Tibial nerve (tissue), 3 donors: Measurements from ENCODE around the gene MGLL.

ENCODE experiments used
- POLR2A ChIP-seq, 2 donors: fragments of 450-650 bp; IDR thresholded peaks; one replicate each; pipeline ENCODE4 v1.6.1; 2017; ENCODE audit warnings: antibody characterized with exemption in 2 of 2, mild to moderate bottlenecking in 2 of 2, moderate library complexity in 2 of 2
- TF ChIP-seq, protein P1 (sequence below), 5 experiments: fragments of 200-600 bp in 3 of 5; fragments of 450-650 bp in 2 of 5; sonication (generic) in 3 of 5; IDR thresholded peaks; one replicate each; pipeline ENCODE4 v1.5.1; 2016 to 2019; ENCODE audit warnings: antibody characterized with exemption in 5 of 5, mild to moderate bottlenecking in 3 of 5, moderate library complexity in 2 of 5

DNA sequence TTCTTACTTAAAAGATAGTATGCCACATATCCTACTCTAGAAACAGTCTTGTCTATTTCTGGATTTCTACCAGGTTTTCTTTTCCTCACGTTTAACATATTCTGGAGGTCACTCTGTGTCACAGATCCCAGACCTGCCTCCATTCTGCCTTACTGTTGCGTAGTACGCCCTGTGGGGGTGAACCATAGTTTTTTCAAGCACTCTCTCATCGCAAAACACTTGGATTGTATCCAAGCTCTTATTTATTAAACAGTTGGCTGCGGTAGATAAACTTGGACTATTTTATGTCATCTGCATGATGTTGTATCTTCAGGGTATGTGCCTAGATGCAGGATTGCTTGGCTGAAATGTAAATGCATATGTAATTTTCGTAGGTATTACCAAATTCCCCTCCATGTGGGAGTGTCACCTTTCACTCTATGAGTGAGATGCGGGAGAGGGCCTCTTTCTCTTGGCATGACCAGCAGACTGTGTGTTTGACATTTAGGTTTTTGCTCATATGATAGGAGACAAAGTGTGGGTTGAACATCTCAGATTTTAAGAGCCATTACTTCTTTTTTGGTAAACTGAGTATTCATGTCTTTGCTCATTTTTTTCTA is 93.8 kb downstream of the MGLL start:
- TF ChIP-seq, protein P1, sequence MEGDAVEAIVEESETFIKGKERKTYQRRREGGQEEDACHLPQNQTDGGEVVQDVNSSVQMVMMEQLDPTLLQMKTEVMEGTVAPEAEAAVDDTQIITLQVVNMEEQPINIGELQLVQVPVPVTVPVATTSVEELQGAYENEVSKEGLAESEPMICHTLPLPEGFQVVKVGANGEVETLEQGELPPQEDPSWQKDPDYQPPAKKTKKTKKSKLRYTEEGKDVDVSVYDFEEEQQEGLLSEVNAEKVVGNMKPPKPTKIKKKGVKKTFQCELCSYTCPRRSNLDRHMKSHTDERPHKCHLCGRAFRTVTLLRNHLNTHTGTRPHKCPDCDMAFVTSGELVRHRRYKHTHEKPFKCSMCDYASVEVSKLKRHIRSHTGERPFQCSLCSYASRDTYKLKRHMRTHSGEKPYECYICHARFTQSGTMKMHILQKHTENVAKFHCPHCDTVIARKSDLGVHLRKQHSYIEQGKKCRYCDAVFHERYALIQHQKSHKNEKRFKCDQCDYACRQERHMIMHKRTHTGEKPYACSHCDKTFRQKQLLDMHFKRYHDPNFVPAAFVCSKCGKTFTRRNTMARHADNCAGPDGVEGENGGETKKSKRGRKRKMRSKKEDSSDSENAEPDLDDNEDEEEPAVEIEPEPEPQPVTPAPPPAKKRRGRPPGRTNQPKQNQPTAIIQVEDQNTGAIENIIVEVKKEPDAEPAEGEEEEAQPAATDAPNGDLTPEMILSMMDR (IDR thresholded peaks at IDR 0.05) = no peak
- no peak for TF ChIP-seq POLR2A (IDR thresholded peaks at IDR 0.05)
